WTC11 (cell line): Measurements from ENCODE around the gene SRRM3. TPM values are rescaled to one million over a fixed set of nuclear protein-coding genes. Genes with fewer than 3 reads are reported as not detected.

ENCODE experiments used
- ATAC-seq: fragments of 200-7000 bp; cut with Tn5 transposase; 2 replicates; pipeline ENCODE4 v1.10.0; 2021; ENCODE audit warnings: mild to moderate bottlenecking, moderate library complexity
- CTCF ChIA-PET: fragments of 300-600 bp; sonication (Branson Sonifier 250); formaldehyde crosslinking; loops from one replicate; lab custom pipeline; 2021; ENCODE audit warnings: antibody characterized with exemption; lab: Charles Lee
- POLR2A ChIA-PET: fragments of 350-600 bp; sonication (Branson Sonifier 250); formaldehyde crosslinking; loops from one replicate; lab custom pipeline; 2021; ENCODE audit warnings: antibody characterized with exemption; lab: Charles Lee
- DNase-seq: peaks from one replicate; pipeline ENCODE4 v3.0.0; 2021; ENCODE audit warnings: low spot score
- H3K27ac Mint-ChIP-seq: 2 replicates; pipeline ENCODE4 v1.8.0; 2021; ENCODE audit warnings: mixed read lengths
- H3K27me3 Mint-ChIP-seq: 2 replicates; pipeline ENCODE4 v1.8.0; 2021; ENCODE audit warnings: low read depth, mild to moderate bottlenecking, moderate library complexity, mixed read lengths
- H3K36me3 Mint-ChIP-seq: 2 replicates; pipeline ENCODE4 v1.8.0; 2021; ENCODE audit warnings: mixed read lengths
- H3K4me1 Mint-ChIP-seq: 2 replicates; pipeline ENCODE4 v1.8.0; 2022; ENCODE audit warnings: mixed read lengths
- H3K4me3 Mint-ChIP-seq: 2 replicates; pipeline ENCODE4 v1.8.0; 2021; ENCODE audit warnings: mild to moderate bottlenecking, moderate library complexity, mixed read lengths
- H3K9me3 Mint-ChIP-seq: 2 replicates; pipeline ENCODE4 v1.8.0; 2021; ENCODE audit warnings: mixed read lengths
- ETV6 ChIP-seq: sonication (generic); formaldehyde crosslinking; IDR thresholded peaks from 2 replicates; pipeline ENCODE4 v1.8.1; 2022; ENCODE audit warnings: mild to moderate bottlenecking, missing genetic modification reagents
- GTF2I ChIP-seq: fragments of 250-450 bp; sonication (Bioruptor Pico); conservative IDR thresholded peaks from 2 replicates; pipeline ENCODE4 v1.4.0; 2021; ENCODE audit warnings: mild to moderate bottlenecking
- HMGA2 ChIP-seq: fragments of 250-450 bp; sonication (Bioruptor Pico); IDR thresholded peaks from 2 replicates; pipeline ENCODE4 v1.4.0; 2021; ENCODE audit warnings: mild to moderate bottlenecking, moderate library complexity
- JAZF1 ChIP-seq: fragments of 250-450 bp; sonication (Bioruptor Pico); IDR thresholded peaks from 2 replicates; pipeline ENCODE4 v1.9.0; 2021; ENCODE audit warnings: moderate library complexity, mild to moderate bottlenecking, inconsistent platforms
- MYBL2 ChIP-seq: sonication (generic); formaldehyde crosslinking; IDR thresholded peaks from 2 replicates; pipeline ENCODE4 v1.8.1; 2023; ENCODE audit warnings: mild to moderate bottlenecking, moderate library complexity, missing genetic modification reagents
- NFE2L1 ChIP-seq: sonication (generic); formaldehyde crosslinking; IDR thresholded peaks from 2 replicates; pipeline ENCODE4 v1.8.1; 2023; ENCODE audit warnings: missing genetic modification reagents
- NR1H2 ChIP-seq: sonication (generic); formaldehyde crosslinking; IDR thresholded peaks from 2 replicates; pipeline ENCODE4 v1.9.0; 2021; ENCODE audit warnings: mild to moderate bottlenecking, moderate library complexity, missing genetic modification reagents
- SP1 ChIP-seq: sonication (generic); formaldehyde crosslinking; conservative IDR thresholded peaks from 2 replicates; pipeline ENCODE4 v1.8.1; 2022; ENCODE audit warnings: missing genetic modification reagents
- TEAD1 ChIP-seq: sonication (generic); formaldehyde crosslinking; IDR thresholded peaks from 2 replicates; pipeline ENCODE4 v1.8.0; 2022; ENCODE audit warnings: mild to moderate bottlenecking, missing genetic modification reagents
- ZNF138 ChIP-seq: sonication (generic); formaldehyde crosslinking; conservative IDR thresholded peaks from 2 replicates; pipeline ENCODE4 v1.8.1; 2022; ENCODE audit warnings: mild to moderate bottlenecking, moderate library complexity, missing genetic modification reagents
- total RNA-seq: library from RNA; stranded (reverse); gene quantifications from 3 replicates; pipeline ENCODE4 v1.2.3, GENCODE V29; 2021
- TF ChIP-seq, protein P1 (sequence below): fragments of 250-450 bp; sonication (Bioruptor Pico); IDR thresholded peaks from 2 replicates; pipeline ENCODE4 v1.9.0; 2021; ENCODE audit warnings: mild to moderate bottlenecking, borderline replicate concordance
- TF ChIP-seq, protein P2 (sequence below): fragments of 250-450 bp; sonication (Bioruptor Pico); conservative IDR thresholded peaks from 2 replicates; pipeline ENCODE4 v1.9.0; 2021; ENCODE audit warnings: mild to moderate bottlenecking
- TF ChIP-seq, protein P3 (sequence below): fragments of 250-450 bp; sonication (Bioruptor Pico); IDR thresholded peaks from 2 replicates; pipeline ENCODE4 v1.9.0; 2021; ENCODE audit warnings: mild to moderate bottlenecking
- TF ChIP-seq, protein P4 (sequence below): sonication (generic); formaldehyde crosslinking; IDR thresholded peaks from 2 replicates; pipeline ENCODE4 v1.8.1; 2023; ENCODE audit warnings: mild to moderate bottlenecking, missing genetic modification reagents, moderate library complexity
- TF ChIP-seq, protein P5 (sequence below): sonication (generic); formaldehyde crosslinking; IDR thresholded peaks from 2 replicates; pipeline ENCODE4 v1.8.0; 2023; ENCODE audit warnings: missing genetic modification reagents, mild to moderate bottlenecking, borderline replicate concordance
- TF ChIP-seq, protein P6 (sequence below): sonication (generic); formaldehyde crosslinking; IDR thresholded peaks from 2 replicates; pipeline ENCODE4 v1.8.1; 2023; ENCODE audit warnings: mild to moderate bottlenecking, missing genetic modification reagents, borderline replicate concordance

Gene SRRM3
- total RNA-seq, 1 experiment from 2014 or later, result 17.7 TPM

DNA sequence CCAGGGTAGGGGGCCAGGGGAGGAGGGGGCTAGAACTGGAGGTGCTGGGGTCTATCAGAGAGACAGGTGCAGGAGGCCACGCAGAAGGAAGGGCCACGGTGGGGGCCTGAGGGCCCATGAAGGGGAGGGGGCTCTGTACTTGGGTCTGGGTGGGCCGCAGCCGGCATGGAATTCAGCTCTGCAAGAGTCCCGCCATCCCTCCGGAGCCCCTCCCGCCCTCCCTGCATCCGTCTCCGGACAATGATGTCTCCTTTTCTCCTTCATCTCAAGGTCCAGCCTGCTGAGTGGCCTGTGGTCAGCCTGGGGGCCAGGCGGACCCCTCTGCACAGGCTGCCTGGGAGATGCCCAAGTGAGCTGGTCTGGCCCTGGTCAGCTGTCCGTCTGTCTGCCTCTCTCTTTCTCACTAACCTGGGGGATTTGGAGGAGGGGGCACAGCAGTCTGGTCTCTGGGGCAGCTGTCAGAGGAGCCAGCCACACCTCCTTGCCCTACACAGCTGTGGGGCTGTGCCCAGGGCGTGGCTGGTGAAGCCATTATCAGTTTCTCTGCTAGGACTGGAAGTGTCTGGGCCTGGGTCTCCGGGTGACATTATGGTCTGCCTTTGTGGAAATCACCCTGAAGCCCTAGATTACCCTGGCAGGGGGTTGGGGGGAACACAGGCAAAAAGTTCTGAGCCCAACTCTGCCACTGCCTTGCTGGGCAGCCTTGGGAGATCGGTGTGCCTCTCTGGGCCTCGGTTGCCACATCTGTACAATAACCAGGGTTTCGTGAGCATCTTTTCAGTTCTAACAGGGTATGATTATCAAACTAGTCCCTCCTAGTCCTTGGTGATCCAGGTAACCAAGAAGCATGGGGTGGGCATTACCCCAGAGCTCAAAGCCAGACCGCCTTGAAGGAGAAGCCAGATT lies 81.8 kb downstream of the SRRM3 start:
- Mint-ChIP-seq H3K36me3 (no peaks in the 10 kb centered on the region; the same call in 1 of the 2 replicates), H3K9me3 (no peaks in the 10 kb centered on the region), H3K27ac (no peak overlapping the region), H3K27me3 (peaks cover 54% of the 10 kb centered on the region), H3K4me3 (peak overlapping the region; percentile 72), H3K4me1 (peaks cover 19% of the 10 kb centered on the region)
- DNase-seq (no peak), ATAC-seq (no peak)
- ChIA-PET CTCF (interaction anchor here (0.7 to 5.5 kb wide), 10 partner anchors 7 to 124 kb away, joined by 3 to 35 read pairs (median 6); no protein-coding TSS in a partner anchor), POLR2A (interaction anchor here (0.6 to 1.3 kb wide), 2 partner anchors 10 to 31 kb away, joined by 3 read pairs; no protein-coding TSS in a partner anchor)
- TF ChIP-seq NR1H2 (CRISPR knock-in tag) (no peak), NFE2L1 (CRISPR knock-in tag) (no peak), SP1 (CRISPR knock-in tag) (no peak), JAZF1 (no peak), MYBL2 (no peak), ZNF138 (CRISPR knock-in tag) (no peak), TEAD1 (CRISPR knock-in tag) (no peak), HMGA2 (CRISPR knock-in tag) (no peak), ETV6 (CRISPR knock-in tag) (no peak), GTF2I (CRISPR knock-in tag) (no peak)
- TF ChIP-seq, protein P1, sequence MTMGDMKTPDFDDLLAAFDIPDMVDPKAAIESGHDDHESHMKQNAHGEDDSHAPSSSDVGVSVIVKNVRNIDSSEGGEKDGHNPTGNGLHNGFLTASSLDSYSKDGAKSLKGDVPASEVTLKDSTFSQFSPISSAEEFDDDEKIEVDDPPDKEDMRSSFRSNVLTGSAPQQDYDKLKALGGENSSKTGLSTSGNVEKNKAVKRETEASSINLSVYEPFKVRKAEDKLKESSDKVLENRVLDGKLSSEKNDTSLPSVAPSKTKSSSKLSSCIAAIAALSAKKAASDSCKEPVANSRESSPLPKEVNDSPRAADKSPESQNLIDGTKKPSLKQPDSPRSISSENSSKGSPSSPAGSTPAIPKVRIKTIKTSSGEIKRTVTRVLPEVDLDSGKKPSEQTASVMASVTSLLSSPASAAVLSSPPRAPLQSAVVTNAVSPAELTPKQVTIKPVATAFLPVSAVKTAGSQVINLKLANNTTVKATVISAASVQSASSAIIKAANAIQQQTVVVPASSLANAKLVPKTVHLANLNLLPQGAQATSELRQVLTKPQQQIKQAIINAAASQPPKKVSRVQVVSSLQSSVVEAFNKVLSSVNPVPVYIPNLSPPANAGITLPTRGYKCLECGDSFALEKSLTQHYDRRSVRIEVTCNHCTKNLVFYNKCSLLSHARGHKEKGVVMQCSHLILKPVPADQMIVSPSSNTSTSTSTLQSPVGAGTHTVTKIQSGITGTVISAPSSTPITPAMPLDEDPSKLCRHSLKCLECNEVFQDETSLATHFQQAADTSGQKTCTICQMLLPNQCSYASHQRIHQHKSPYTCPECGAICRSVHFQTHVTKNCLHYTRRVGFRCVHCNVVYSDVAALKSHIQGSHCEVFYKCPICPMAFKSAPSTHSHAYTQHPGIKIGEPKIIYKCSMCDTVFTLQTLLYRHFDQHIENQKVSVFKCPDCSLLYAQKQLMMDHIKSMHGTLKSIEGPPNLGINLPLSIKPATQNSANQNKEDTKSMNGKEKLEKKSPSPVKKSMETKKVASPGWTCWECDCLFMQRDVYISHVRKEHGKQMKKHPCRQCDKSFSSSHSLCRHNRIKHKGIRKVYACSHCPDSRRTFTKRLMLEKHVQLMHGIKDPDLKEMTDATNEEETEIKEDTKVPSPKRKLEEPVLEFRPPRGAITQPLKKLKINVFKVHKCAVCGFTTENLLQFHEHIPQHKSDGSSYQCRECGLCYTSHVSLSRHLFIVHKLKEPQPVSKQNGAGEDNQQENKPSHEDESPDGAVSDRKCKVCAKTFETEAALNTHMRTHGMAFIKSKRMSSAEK (CRISPR knock-in tag), result no peak
- TF ChIP-seq, protein P2, sequence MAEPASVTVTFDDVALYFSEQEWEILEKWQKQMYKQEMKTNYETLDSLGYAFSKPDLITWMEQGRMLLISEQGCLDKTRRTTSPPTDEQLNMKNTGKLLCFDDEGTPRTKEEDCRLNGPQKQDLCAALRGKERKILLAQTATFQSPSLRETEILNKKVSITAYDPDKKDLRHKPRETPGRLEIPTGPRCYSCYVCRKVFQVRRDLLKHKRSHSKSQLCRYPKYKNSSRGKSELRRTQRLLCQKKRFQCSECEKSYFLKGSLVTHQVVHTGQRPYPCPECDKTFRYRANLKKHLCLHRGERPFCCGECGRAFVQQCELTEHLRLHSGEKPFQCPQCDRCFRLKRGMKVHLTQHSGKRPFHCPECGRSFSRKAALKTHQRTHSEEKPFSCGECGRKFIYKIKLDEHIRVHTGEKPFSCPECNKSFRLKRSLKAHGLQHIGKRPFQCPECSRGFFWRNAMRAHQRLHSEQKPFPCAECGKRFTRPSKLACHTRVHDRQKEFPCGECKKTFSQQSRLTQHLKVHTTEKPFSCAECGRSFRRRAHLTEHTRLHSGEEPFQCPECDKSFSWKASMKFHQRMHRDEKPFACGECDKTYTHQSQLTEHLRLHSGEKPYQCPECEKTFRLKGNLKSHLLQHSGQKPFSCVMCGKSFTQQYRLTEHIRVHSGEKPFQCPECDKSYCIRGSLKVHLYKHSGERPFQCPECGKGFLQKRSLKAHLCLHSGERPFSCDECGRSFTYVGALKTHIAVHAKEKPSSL (CRISPR knock-in tag), result no peak
- TF ChIP-seq, protein P3, sequence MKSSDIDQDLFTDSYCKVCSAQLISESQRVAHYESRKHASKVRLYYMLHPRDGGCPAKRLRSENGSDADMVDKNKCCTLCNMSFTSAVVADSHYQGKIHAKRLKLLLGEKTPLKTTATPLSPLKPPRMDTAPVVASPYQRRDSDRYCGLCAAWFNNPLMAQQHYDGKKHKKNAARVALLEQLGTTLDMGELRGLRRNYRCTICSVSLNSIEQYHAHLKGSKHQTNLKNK (CRISPR knock-in tag), result no peak
- TF ChIP-seq, protein P4, sequence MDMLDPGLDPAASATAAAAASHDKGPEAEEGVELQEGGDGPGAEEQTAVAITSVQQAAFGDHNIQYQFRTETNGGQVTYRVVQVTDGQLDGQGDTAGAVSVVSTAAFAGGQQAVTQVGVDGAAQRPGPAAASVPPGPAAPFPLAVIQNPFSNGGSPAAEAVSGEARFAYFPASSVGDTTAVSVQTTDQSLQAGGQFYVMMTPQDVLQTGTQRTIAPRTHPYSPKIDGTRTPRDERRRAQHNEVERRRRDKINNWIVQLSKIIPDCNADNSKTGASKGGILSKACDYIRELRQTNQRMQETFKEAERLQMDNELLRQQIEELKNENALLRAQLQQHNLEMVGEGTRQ, result no peak
- TF ChIP-seq, protein P5, sequence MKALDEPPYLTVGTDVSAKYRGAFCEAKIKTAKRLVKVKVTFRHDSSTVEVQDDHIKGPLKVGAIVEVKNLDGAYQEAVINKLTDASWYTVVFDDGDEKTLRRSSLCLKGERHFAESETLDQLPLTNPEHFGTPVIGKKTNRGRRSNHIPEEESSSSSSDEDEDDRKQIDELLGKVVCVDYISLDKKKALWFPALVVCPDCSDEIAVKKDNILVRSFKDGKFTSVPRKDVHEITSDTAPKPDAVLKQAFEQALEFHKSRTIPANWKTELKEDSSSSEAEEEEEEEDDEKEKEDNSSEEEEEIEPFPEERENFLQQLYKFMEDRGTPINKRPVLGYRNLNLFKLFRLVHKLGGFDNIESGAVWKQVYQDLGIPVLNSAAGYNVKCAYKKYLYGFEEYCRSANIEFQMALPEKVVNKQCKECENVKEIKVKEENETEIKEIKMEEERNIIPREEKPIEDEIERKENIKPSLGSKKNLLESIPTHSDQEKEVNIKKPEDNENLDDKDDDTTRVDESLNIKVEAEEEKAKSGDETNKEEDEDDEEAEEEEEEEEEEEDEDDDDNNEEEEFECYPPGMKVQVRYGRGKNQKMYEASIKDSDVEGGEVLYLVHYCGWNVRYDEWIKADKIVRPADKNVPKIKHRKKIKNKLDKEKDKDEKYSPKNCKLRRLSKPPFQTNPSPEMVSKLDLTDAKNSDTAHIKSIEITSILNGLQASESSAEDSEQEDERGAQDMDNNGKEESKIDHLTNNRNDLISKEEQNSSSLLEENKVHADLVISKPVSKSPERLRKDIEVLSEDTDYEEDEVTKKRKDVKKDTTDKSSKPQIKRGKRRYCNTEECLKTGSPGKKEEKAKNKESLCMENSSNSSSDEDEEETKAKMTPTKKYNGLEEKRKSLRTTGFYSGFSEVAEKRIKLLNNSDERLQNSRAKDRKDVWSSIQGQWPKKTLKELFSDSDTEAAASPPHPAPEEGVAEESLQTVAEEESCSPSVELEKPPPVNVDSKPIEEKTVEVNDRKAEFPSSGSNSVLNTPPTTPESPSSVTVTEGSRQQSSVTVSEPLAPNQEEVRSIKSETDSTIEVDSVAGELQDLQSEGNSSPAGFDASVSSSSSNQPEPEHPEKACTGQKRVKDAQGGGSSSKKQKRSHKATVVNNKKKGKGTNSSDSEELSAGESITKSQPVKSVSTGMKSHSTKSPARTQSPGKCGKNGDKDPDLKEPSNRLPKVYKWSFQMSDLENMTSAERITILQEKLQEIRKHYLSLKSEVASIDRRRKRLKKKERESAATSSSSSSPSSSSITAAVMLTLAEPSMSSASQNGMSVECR (CRISPR knock-in tag), result no peak
- TF ChIP-seq, protein P6, sequence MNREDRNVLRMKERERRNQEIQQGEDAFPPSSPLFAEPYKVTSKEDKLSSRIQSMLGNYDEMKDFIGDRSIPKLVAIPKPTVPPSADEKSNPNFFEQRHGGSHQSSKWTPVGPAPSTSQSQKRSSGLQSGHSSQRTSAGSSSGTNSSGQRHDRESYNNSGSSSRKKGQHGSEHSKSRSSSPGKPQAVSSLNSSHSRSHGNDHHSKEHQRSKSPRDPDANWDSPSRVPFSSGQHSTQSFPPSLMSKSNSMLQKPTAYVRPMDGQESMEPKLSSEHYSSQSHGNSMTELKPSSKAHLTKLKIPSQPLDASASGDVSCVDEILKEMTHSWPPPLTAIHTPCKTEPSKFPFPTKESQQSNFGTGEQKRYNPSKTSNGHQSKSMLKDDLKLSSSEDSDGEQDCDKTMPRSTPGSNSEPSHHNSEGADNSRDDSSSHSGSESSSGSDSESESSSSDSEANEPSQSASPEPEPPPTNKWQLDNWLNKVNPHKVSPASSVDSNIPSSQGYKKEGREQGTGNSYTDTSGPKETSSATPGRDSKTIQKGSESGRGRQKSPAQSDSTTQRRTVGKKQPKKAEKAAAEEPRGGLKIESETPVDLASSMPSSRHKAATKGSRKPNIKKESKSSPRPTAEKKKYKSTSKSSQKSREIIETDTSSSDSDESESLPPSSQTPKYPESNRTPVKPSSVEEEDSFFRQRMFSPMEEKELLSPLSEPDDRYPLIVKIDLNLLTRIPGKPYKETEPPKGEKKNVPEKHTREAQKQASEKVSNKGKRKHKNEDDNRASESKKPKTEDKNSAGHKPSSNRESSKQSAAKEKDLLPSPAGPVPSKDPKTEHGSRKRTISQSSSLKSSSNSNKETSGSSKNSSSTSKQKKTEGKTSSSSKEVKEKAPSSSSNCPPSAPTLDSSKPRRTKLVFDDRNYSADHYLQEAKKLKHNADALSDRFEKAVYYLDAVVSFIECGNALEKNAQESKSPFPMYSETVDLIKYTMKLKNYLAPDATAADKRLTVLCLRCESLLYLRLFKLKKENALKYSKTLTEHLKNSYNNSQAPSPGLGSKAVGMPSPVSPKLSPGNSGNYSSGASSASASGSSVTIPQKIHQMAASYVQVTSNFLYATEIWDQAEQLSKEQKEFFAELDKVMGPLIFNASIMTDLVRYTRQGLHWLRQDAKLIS (CRISPR knock-in tag), result no peak
